HepG2 (cell line): Measurements from ENCODE around the gene SHBG. TPM values are rescaled to one million over a fixed set of nuclear protein-coding genes. Genes with fewer than 3 reads are reported as not detected.

ENCODE experiments used
- AHR ChIP-seq: IDR thresholded peaks from 2 replicates; pipeline ENCODE4 v1.6.1; 2018; ENCODE audit warnings: missing genetic modification reagents, missing compliant biosample characterization
- AKAP8 ChIP-seq: sonication (generic); formaldehyde crosslinking; IDR thresholded peaks from 2 replicates; pipeline ENCODE4 v1.5.1; 2020; ENCODE audit warnings: mild to moderate bottlenecking, missing genetic modification reagents
- ATRX ChIP-seq: sonication (generic); formaldehyde crosslinking; IDR thresholded peaks from 2 replicates; pipeline ENCODE4 v1.4.0; 2020; ENCODE audit warnings: missing genetic modification reagents, borderline replicate concordance
- HDAC1 ChIP-seq: sonication (generic); formaldehyde crosslinking; IDR thresholded peaks from 2 replicates; pipeline ENCODE4 v1.5.1; 2020; ENCODE audit warnings: mild to moderate bottlenecking, missing genetic modification reagents
- HMG20A ChIP-seq: IDR thresholded peaks from 2 replicates; pipeline ENCODE4 v1.6.1; 2016; ENCODE audit warnings: borderline replicate concordance
- HOXD1 ChIP-seq: sonication (generic); formaldehyde crosslinking; IDR thresholded peaks from 2 replicates; pipeline ENCODE4 v1.5.0; 2020; ENCODE audit warnings: missing genetic modification reagents
- IKZF4 ChIP-seq: sonication (generic); formaldehyde crosslinking; IDR thresholded peaks from 2 replicates; pipeline ENCODE4 v1.5.1; 2020; ENCODE audit warnings: borderline replicate concordance, mild to moderate bottlenecking, low read depth, missing genetic modification reagents; ENCODE audit errors: not compliant biosample characterization
- KLF9 ChIP-seq: IDR thresholded peaks from 2 replicates; pipeline ENCODE4 v1.6.1; 2016; ENCODE audit warnings: low read depth
- NBN ChIP-seq: fragments of 450-650 bp; conservative IDR thresholded peaks from 2 replicates; pipeline ENCODE4 v1.6.1; 2017
- NFYB ChIP-seq: sonication (generic); formaldehyde crosslinking; IDR thresholded peaks from 2 replicates; pipeline ENCODE4 v1.4.0; 2020; ENCODE audit warnings: missing genetic modification reagents
- NR2C2 ChIP-seq: sonication (generic); formaldehyde crosslinking; IDR thresholded peaks from 2 replicates; pipeline ENCODE4 v1.4.0; 2020; ENCODE audit warnings: missing genetic modification reagents, mild to moderate bottlenecking, moderate library complexity, borderline replicate concordance
- POLR2AphosphoS5 ChIP-seq: IDR thresholded peaks from 2 replicates; pipeline ENCODE4 v1.6.1; 2012; ENCODE audit warnings: low read depth, low read length
- RBM22 ChIP-seq: fragments of 200-400 bp; formaldehyde crosslinking; optimal IDR thresholded peaks from 2 replicates; pipeline ENCODE3; 2017; ENCODE audit warnings: mild to moderate bottlenecking, low read length, moderate library complexity
- REL ChIP-seq: sonication (generic); formaldehyde crosslinking; conservative IDR thresholded peaks from 2 replicates; pipeline ENCODE4 v1.8.0; 2022; ENCODE audit warnings: mild to moderate bottlenecking, missing genetic modification reagents, moderate library complexity
- SRSF1 ChIP-seq: fragments of 200-400 bp; formaldehyde crosslinking; optimal IDR thresholded peaks from 2 replicates; pipeline ENCODE3; 2017; ENCODE audit warnings: mild to moderate bottlenecking, low read depth, low read length, moderate library complexity
- TEAD3 ChIP-seq: optimal IDR thresholded peaks from 2 replicates; pipeline ENCODE3; 2016; ENCODE audit warnings: borderline replicate concordance
- ZBTB10 ChIP-seq: sonication (generic); formaldehyde crosslinking; IDR thresholded peaks from 2 replicates; pipeline ENCODE4 v1.4.0; 2020; ENCODE audit warnings: missing genetic modification reagents, borderline replicate concordance
- ZBTB21 ChIP-seq: sonication (generic); formaldehyde crosslinking; IDR thresholded peaks from 2 replicates; pipeline ENCODE4 v1.4.0; 2020; ENCODE audit warnings: missing genetic modification reagents
- ZFY ChIP-seq: sonication (generic); formaldehyde crosslinking; IDR thresholded peaks from 2 replicates; pipeline ENCODE4 v1.4.0; 2020; ENCODE audit warnings: missing genetic modification reagents
- ZNF180 ChIP-seq: sonication (generic); formaldehyde crosslinking; IDR thresholded peaks from 2 replicates; pipeline ENCODE4 v1.4.0; 2020; ENCODE audit warnings: low read depth, missing genetic modification reagents, borderline replicate concordance
- ZNF253 ChIP-seq: sonication (generic); formaldehyde crosslinking; IDR thresholded peaks from 2 replicates; pipeline ENCODE4 v1.8.0; 2022; ENCODE audit warnings: mild to moderate bottlenecking, missing genetic modification reagents, borderline replicate concordance
- ZNF292 ChIP-seq: sonication (generic); formaldehyde crosslinking; IDR thresholded peaks from 2 replicates; pipeline ENCODE4 v1.8.1; 2022; ENCODE audit warnings: mild to moderate bottlenecking, low read depth, missing genetic modification reagents, borderline replicate concordance
- ZNF34 ChIP-seq: sonication (generic); formaldehyde crosslinking; IDR thresholded peaks from 2 replicates; pipeline ENCODE4 v1.4.0; 2020; ENCODE audit warnings: mild to moderate bottlenecking, missing genetic modification reagents, borderline replicate concordance
- ZNF468 ChIP-seq: sonication (generic); formaldehyde crosslinking; IDR thresholded peaks from 2 replicates; pipeline ENCODE4 v1.8.0; 2022; ENCODE audit warnings: mild to moderate bottlenecking, moderate library complexity, missing genetic modification reagents
- polyA plus RNA-seq, 8 experiments: library from polyadenylated mRNA; depleted of rRNA in 3 of 8; stranded (reverse) in 7 of 8; unstranded in 1 of 8; fragments of >200 nt; fragmentation: Illumina TruSeq in 4 of 8; extraction: Trizol in 4 of 8; gene quantifications; 2 replicates each; pipeline versions ENCODE4 v1.2.1 to v1.2.3, GENCODE V29; 2011 to 2016; ENCODE audit warnings: low read depth in 4 of 8, missing spikeins in 1 of 8, mixed read lengths in 1 of 8; ENCODE audit not compliant: insufficient read depth in 1 of 8
- total RNA-seq, 5 experiments: library from RNA; depleted of rRNA; stranded (reverse); fragments of >200 nt; fragmentation: Illumina TruSeq; extraction: Trizol; gene quantifications; 2 replicates each; pipeline ENCODE4 v1.2.3, GENCODE V29; 2016; ENCODE audit warnings: low read depth in 1 of 5
- TF ChIP-seq, protein P1 (sequence below): sonication (generic); formaldehyde crosslinking; IDR thresholded peaks from 2 replicates; pipeline ENCODE4 v1.5.1; 2020; ENCODE audit warnings: missing genetic modification reagents, mild to moderate bottlenecking, borderline replicate concordance
- TF ChIP-seq, protein P2 (sequence below): sonication (generic); formaldehyde crosslinking; IDR thresholded peaks from 2 replicates; pipeline ENCODE4 v1.5.0; 2020; ENCODE audit warnings: missing genetic modification reagents, mild to moderate bottlenecking, borderline replicate concordance

Gene SHBG
- total and polyA plus RNA-seq, 2 of the 13 experiments (the other 11 are each of a cell fraction or from before 2014, with no cell fraction given) = 4.0 to 6.1 TPM

DNA sequence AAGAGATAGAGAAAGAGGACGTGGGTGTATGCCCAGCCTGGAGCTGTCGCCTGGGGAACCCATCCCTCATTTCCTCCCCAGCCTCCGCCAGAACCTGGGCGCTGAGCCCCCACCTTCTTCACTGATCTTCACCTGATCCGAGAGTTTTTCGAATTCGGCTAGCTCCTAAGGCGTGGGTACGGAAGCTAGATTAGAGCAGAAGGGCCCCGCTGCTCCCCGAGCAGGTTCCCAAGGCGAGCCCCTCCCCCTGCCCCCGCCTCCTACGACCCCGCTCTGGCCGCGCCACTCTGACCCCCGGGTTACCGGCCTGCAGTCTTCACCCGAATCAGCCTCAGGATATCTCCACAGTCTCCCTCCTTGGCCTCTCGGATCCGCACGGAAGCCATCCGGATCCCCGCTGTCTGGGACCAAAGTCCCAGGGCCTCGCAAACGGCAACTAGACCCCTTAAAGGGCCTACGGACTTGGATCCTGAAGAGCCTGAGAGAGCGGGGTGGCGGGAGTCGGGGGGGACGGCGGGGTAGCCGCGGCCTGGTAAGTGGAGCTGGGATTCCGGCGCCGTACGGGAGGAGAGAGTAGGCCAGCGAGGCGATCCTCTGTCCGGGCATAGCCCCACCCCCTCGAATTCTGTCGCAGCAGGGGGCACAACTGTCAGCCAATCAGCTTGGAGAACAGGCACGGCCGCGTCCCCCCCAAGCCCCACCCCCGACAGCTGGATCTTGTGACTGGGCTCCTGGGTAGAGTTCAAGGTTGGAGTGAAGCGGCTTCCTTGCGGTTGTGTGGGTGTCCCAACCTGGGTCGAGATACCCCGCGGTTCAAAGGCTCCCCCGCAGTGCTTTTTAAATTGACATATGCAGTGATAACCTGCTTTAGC is 2.4 kb upstream of the SHBG start, which contains the start of gene SAT2 (continued):
- TF ChIP-seq HDAC1 (CRISPR knock-in tag) (peak; percentile 71), KLF9 (CRISPR knock-in tag) (no peak), ZNF34 (CRISPR knock-in tag) (peak; percentile 52; the same call in 1 of the 2 replicates), ZBTB10 (CRISPR knock-in tag) (peak; percentile 79; the same call in 1 of the 2 replicates), ZBTB21 (CRISPR knock-in tag) (no peak), IKZF4 (CRISPR knock-in tag) (no peak), NBN (no peak), ZNF468 (CRISPR knock-in tag) (no peak), AHR (CRISPR knock-in tag) (no peak), NR2C2 (CRISPR knock-in tag) (peak; percentile 78), ZNF253 (CRISPR knock-in tag) (no peak), ZFY (CRISPR knock-in tag) (peak; percentile 96), ZNF292 (CRISPR knock-in tag) (peak; percentile 65; the same call in 1 of the 2 replicates), AKAP8 (CRISPR knock-in tag) (no peak), REL (CRISPR knock-in tag) (no peak), SRSF1 (peak; percentile 66), ZNF180 (CRISPR knock-in tag) (no peak), HOXD1 (peak; percentile 66; the same call in 1 of the 2 replicates), POLR2AphosphoS5 (peak; percentile 89), RBM22 (no peak), TEAD3 (CRISPR knock-in tag) (peak; percentile 50), ATRX (CRISPR knock-in tag) (no peak), HMG20A (CRISPR knock-in tag) (no peak), NFYB (CRISPR knock-in tag) (peak; percentile 72)
- TF ChIP-seq, protein P1, sequence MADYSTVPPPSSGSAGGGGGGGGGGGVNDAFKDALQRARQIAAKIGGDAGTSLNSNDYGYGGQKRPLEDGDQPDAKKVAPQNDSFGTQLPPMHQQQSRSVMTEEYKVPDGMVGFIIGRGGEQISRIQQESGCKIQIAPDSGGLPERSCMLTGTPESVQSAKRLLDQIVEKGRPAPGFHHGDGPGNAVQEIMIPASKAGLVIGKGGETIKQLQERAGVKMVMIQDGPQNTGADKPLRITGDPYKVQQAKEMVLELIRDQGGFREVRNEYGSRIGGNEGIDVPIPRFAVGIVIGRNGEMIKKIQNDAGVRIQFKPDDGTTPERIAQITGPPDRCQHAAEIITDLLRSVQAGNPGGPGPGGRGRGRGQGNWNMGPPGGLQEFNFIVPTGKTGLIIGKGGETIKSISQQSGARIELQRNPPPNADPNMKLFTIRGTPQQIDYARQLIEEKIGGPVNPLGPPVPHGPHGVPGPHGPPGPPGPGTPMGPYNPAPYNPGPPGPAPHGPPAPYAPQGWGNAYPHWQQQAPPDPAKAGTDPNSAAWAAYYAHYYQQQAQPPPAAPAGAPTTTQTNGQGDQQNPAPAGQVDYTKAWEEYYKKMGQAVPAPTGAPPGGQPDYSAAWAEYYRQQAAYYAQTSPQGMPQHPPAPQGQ = no peak
- TF ChIP-seq, protein P2, sequence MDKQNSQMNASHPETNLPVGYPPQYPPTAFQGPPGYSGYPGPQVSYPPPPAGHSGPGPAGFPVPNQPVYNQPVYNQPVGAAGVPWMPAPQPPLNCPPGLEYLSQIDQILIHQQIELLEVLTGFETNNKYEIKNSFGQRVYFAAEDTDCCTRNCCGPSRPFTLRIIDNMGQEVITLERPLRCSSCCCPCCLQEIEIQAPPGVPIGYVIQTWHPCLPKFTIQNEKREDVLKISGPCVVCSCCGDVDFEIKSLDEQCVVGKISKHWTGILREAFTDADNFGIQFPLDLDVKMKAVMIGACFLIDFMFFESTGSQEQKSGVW (CRISPR knock-in tag) = no peak
